Keratinocyte (primary cell): Measurements from ENCODE around the gene GOLGB1. TPM values are rescaled to one million over a fixed set of nuclear protein-coding genes. Genes with fewer than 3 reads are reported as not detected.

Source experiments
- DNase-seq: peaks from one replicate; pipeline ENCODE4 v3.0.0-alpha.2; 2011; ENCODE audit warnings: low read depth, missing footprints, low spot score
- FAIRE-seq: peaks from 2 replicates; lab custom pipeline; 2011; peaks lifted over from hg19 to GRCh38; lab: Jason Lieb, UNC
- H2AFZ ChIP-seq: 2 replicates; pipeline ENCODE4 v1.6.0; 2012; ENCODE audit warnings: low read length, control low read depth, inconsistent platforms; ENCODE audit not compliant: control insufficient read depth
- H3K27ac ChIP-seq: 2 replicates; pipeline ENCODE4 v1.5.1; 2011; ENCODE audit warnings: low read length; ENCODE audit not compliant: control insufficient read depth, insufficient read depth
- H3K27me3 ChIP-seq: 3 replicates; pipeline ENCODE4 v1.6.0; 2011; ENCODE audit warnings: low read length; ENCODE audit not compliant: control insufficient read depth, insufficient read depth; ENCODE audit errors: extremely low read depth
- H3K36me3 ChIP-seq, 2 experiments: 2 replicates in 1 of 2; 3 replicates in 1 of 2; pipeline ENCODE4 v1.5.1; 2011; ENCODE audit warnings: low read length in 2 of 2, mild to moderate bottlenecking in 1 of 2; ENCODE audit not compliant: control insufficient read depth in 2 of 2, insufficient read depth in 2 of 2; ENCODE audit errors: extremely low read depth in 1 of 2
- H3K4me1 ChIP-seq: 3 replicates; pipeline ENCODE4 v1.5.1; 2011; ENCODE audit warnings: low read length; ENCODE audit not compliant: control insufficient read depth, insufficient read depth; ENCODE audit errors: extremely low read depth
- H3K4me2 ChIP-seq: 3 replicates; pipeline ENCODE4 v1.6.0; 2011; ENCODE audit warnings: low read depth, low read length; ENCODE audit not compliant: control insufficient read depth, insufficient read depth; ENCODE audit errors: extremely low read depth
- H3K4me3 ChIP-seq, 3 experiments: fragments of 200-600 bp in 1 of 3; sonication (generic) in 1 of 3; 2 replicates in 2 of 3; 3 replicates in 1 of 3; pipeline ENCODE4 v1.5.1; 2011 to 2016; ENCODE audit warnings: low read length in 3 of 3, mild to moderate bottlenecking in 3 of 3, control low read depth in 2 of 3, inconsistent platforms in 1 of 3, low read depth in 1 of 3, mixed read lengths in 1 of 3, mixed run types in 1 of 3, moderate library complexity in 1 of 3; ENCODE audit not compliant: control insufficient read depth in 2 of 3, insufficient read depth in 2 of 3; ENCODE audit errors: extremely low read depth in 1 of 3
- H3K79me2 ChIP-seq: 2 replicates; pipeline ENCODE4 v1.6.0; 2012; ENCODE audit warnings: low read length; ENCODE audit not compliant: control insufficient read depth, insufficient read depth
- H3K9ac ChIP-seq: 3 replicates; pipeline ENCODE4 v1.6.0; 2011; ENCODE audit warnings: low read length; ENCODE audit not compliant: control insufficient read depth, insufficient read depth; ENCODE audit errors: extremely low read depth
- H3K9me1 ChIP-seq: 3 replicates; pipeline ENCODE4 v1.6.0; 2011; ENCODE audit warnings: low read length; ENCODE audit not compliant: control insufficient read depth, insufficient read depth; ENCODE audit errors: extremely low read depth
- H3K9me3 ChIP-seq: 2 replicates; pipeline ENCODE4 v1.5.1; 2012; ENCODE audit warnings: low read depth, low read length; ENCODE audit not compliant: control insufficient read depth
- H4K20me1 ChIP-seq: 3 replicates; pipeline ENCODE4 v1.6.0; 2011; ENCODE audit warnings: low read length; ENCODE audit not compliant: control insufficient read depth, insufficient read depth; ENCODE audit errors: extremely low read depth
- EZH2 ChIP-seq: IDR thresholded peaks from one replicate; pipeline ENCODE4 v1.6.1; 2012; ENCODE audit warnings: inconsistent platforms, mild to moderate bottlenecking, low read length, moderate library complexity
- dilution Hi-C: fragments of 300-500 bp; cut with MboI; formaldehyde crosslinking; loops from one replicate; pipeline ENCODE4 v1.7.0; 2020; ENCODE audit warnings: low sequenced_read_pairs; ENCODE audit not compliant: extremely low pct_ligation_motif_present
- polyA plus RNA-seq, 5 experiments: library from polyadenylated mRNA; depleted of rRNA in 3 of 5; stranded (reverse) in 3 of 5; stranded (forward) in 1 of 5; unstranded in 1 of 5; fragments of >200 nt; gene quantifications; 1 replicate in 1 of 5; 2 replicates in 3 of 5; 3 replicates in 1 of 5; pipeline versions ENCODE4 v1.2.1 to v1.2.3, GENCODE V29; 2011 to 2012; ENCODE audit warnings: missing spikeins in 2 of 5, low read depth in 1 of 5, low replicate concordance in 1 of 5
- TF ChIP-seq, protein P1 (sequence below), 3 experiments: IDR thresholded peaks in 1 of 3; conservative IDR thresholded peaks in 1 of 3; optimal IDR thresholded peaks in 1 of 3; 2 replicates in 2 of 3; 3 replicates in 1 of 3; pipeline versions ENCODE3 to v1.5.1; 2011; ENCODE audit warnings: low read length in 3 of 3, mild to moderate bottlenecking in 3 of 3, moderate library complexity in 2 of 3, control low read depth in 1 of 3, inconsistent platforms in 1 of 3; ENCODE audit not compliant: insufficient read depth in 2 of 3; ENCODE audit errors: extremely low read depth in 1 of 3

The GOLGB1 gene
- polyA plus RNA-seq, 1 donor (not counting 4 experiments of a cell fraction or from before 2014, with no cell fraction given), result 21.7 TPM

DNA sequence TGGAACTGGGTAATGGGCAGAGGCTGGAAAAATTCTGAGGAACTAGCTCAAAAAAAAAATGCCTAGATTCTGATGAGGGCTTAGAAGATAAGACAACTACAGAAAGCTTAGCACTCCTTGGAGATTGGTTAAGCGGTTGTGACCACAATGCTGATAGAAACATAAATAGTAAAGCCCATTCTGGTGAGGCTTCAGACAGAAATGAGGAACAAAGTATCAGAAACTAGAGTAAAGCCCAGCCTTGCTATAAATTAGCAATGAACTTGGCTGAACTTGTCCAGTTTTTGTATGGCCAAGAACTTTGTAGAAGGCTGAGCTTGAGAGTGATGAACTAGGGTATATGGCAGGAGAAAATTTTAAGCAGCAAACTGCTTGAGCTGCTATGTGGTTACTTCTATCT, 25.4 kb downstream of the GOLGB1 start:
- H4K20me1 ChIP-seq, result no peaks in the 10 kb centered on the region
- no peak overlapping the region for H3K4me2 ChIP-seq
- no peak for TF ChIP-seq EZH2
- TF ChIP-seq, protein P1, sequence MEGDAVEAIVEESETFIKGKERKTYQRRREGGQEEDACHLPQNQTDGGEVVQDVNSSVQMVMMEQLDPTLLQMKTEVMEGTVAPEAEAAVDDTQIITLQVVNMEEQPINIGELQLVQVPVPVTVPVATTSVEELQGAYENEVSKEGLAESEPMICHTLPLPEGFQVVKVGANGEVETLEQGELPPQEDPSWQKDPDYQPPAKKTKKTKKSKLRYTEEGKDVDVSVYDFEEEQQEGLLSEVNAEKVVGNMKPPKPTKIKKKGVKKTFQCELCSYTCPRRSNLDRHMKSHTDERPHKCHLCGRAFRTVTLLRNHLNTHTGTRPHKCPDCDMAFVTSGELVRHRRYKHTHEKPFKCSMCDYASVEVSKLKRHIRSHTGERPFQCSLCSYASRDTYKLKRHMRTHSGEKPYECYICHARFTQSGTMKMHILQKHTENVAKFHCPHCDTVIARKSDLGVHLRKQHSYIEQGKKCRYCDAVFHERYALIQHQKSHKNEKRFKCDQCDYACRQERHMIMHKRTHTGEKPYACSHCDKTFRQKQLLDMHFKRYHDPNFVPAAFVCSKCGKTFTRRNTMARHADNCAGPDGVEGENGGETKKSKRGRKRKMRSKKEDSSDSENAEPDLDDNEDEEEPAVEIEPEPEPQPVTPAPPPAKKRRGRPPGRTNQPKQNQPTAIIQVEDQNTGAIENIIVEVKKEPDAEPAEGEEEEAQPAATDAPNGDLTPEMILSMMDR (optimal IDR thresholded peaks at IDR 0.05 in 1 of 3, IDR thresholded peaks at IDR 0.05 in 1 of 3, conservative IDR thresholded peaks at IDR 0.05 in 1 of 3; ENCODE audit: extremely low read depth in 1 of 3, insufficient read depth in 2 of 3, low read length in 3 of 3), result no peak
- H3K9me3 ChIP-seq, result no peaks in the 10 kb centered on the region
- H3K4me3 ChIP-seq, result no peak overlapping the region
- H3K9ac ChIP-seq, result no peak overlapping the region
- no peaks in the 10 kb centered on the region for H3K79me2 ChIP-seq
- H3K9me1 ChIP-seq, result no peaks in the 10 kb centered on the region
- H3K4me1 ChIP-seq, result no peaks in the 10 kb centered on the region
- dilution Hi-C loops, result no loop called here
- H3K27me3 ChIP-seq, result no peaks in the 10 kb centered on the region
- peaks cover 24 to 26% of the 10 kb centered on the region in 2 experiments for H3K36me3 ChIP-seq
- DNase-seq, result no peak
- no peak for FAIRE-seq
- H2AFZ ChIP-seq, result no peak overlapping the region
- no peak overlapping the region for H3K27ac ChIP-seq

DNA sequence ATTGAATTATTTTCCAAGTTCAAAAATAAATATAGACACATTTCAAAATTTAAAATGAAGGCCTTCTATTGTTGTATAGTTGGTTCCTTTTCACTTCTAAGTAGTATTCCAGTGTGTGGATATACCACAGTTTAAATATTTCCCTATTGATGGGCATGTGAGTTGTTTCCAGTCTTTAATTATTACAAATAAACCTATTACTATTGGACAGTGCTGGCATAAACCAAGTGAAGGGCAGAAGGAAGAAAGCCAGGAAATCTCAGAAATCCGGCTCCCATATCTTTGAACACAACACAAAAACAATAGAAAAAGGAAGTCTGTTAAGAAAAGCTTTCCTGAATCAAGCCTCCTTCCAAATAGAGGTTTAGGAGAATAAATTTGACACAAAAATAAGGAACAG, 26.1 kb downstream of the GOLGB1 start:
- H3K9ac ChIP-seq, result no peak overlapping the region
- TF ChIP-seq EZH2, result no peak
- TF ChIP-seq, protein P1 (optimal IDR thresholded peaks at IDR 0.05 in 1 of 3, IDR thresholded peaks at IDR 0.05 in 1 of 3, conservative IDR thresholded peaks at IDR 0.05 in 1 of 3; ENCODE audit: extremely low read depth in 1 of 3, insufficient read depth in 2 of 3, low read length in 3 of 3), result no peak
- dilution Hi-C loops, result no loop called here
- no peak overlapping the region for H3K4me2 ChIP-seq
- H3K4me3 ChIP-seq, result no peak overlapping the region
- no peaks in the 10 kb centered on the region for H3K4me1 ChIP-seq
- no peak for DNase-seq
- no peak overlapping the region for H2AFZ ChIP-seq
- H3K27ac ChIP-seq, result no peak overlapping the region
- no peaks in the 10 kb centered on the region for H3K27me3 ChIP-seq
- no peaks in the 10 kb centered on the region for H3K79me2 ChIP-seq
- no peaks in the 10 kb centered on the region for H4K20me1 ChIP-seq
- no peak for FAIRE-seq
- H3K9me1 ChIP-seq, result no peaks in the 10 kb centered on the region
- H3K9me3 ChIP-seq, result no peaks in the 10 kb centered on the region
- peaks cover 23 to 26% of the 10 kb centered on the region in 2 experiments for H3K36me3 ChIP-seq
